Hippocampal formation (tissue), 2 donors: ENCODE data around the gene ZDHHC13.
A peak's percentile ranks its signal among the peaks of the same experiment; 100 is the strongest.

Source experiments
- DNase-seq, 2 donors: peaks; one replicate each; lab custom pipeline; 2025; lab: John Stamatoyannopoulos, UW

ZDHHC13 gene

DNA sequence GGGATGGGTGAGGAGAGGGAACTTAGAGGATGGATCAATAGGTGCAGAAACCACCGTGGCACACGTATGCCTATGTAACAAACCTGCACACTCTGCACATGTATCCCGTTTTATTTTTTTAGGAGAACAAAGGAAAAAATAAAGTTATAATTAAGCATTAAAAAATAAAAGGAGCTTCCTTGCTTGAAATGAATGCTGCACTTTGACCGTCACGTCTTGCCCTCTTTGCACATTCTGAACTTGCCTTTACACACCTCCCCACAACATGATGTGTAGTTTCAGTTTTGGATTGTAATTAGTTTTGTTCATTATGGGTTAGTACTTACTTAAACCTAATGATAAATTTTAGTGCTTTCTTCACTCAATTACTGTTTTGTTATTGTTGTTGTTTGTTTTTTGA, 87.9 kb downstream of the ZDHHC13 start:
- no peak for DNase-seq

DNA sequence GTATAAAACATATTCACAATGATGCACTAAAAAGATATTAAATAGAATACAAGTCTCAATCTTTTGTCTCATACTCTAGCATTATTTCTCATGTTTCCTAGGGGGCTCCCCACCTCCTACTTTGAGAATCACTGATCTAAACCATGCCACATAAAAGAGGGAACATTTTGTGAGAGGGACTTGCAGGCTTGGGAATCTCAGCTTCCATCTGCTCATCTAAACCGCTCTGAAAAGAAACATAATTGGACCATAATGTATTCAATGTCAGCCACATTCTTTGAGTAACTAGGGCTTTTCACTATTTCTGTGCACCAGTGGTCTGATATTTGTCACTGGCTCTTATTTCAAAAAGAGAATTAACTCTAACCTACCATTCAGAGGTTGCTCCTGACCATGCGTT, 91.2 kb downstream of the ZDHHC13 start:
- DNase-seq, result no peak

DNA sequence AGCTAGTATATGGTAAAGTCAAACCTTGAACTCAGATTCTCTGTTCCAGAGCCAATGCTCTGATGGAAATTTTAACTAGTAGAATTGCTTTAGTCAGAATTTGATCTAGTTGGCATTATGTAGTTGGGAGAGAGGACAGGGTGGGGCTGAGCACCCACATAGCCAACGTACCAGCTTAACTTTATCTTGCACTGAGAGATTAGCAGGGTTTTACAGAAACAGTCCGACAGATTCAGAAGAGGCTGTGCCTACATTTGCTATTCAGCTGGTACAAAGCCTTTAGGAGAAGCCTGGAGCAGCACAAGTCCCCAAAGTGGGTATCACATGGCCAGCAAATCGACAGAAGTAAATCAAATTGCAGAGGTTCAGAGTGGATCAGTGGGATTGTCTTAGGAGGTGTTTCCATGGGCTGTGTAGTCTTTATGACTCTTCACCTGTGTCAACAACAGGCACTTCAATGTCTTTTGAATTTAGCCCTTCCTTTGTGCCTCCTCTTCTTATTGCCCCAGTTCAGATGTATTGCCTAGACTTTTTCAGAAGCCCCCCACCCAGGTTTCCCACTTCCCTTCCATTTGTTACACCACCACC, 92.1 kb downstream of the ZDHHC13 start:
- DNase-seq, result no peak

DNA sequence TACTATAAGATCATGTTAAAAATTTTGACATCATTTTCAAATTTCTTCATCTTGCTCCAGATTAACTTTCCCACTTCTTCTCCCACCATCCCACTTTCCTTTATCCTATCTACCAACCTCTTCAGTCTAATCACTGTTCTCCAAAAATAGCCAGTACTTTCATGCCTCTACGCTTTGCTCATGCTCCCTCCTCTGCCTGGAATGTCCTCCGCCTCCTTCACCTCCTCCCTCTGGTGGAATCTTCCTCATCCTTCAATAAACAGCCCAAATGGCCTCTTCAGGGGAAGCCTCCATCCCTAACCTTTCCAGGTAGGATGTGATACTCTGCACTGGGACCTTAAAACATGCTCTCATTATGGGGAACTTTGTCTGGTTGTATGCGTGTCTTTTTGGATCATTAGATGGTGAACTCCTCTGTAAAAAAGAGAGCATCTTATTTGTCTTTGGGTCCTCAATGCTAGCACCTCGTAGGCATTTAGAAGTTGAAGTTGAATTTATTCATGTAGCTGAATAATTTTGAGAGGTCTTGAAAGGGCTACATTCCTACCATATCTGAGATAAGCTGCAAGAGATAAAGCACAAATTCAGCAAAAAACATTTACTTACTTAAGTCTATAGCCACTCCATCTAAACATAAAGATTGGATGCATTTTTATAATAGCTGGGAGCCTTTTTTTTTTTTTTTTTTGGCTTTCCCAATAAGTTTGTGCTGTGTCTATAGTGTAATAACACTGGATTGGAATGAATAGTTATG, 92.8 kb downstream of the ZDHHC13 start:
- DNase-seq, result no peak

DNA sequence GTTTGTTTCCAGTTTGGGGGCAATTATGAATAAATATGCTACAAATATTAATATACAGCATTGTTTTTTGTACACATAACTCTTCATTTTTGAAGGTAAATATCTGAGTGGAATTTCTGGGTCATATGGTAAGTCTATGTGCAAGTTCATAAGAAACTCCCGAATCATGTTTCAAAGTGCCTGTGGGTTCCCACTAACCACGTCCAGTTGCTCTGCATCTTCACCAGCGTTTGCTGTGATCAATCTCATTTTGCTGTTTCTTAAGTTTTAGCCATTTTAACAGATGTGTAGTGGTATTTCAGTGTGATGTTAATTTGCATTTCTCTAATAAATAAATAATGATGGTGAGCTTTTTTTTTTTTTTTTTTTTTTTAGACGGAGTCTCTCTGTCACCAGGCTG, 99.1 kb downstream of the ZDHHC13 start:
- no peak for DNase-seq

DNA sequence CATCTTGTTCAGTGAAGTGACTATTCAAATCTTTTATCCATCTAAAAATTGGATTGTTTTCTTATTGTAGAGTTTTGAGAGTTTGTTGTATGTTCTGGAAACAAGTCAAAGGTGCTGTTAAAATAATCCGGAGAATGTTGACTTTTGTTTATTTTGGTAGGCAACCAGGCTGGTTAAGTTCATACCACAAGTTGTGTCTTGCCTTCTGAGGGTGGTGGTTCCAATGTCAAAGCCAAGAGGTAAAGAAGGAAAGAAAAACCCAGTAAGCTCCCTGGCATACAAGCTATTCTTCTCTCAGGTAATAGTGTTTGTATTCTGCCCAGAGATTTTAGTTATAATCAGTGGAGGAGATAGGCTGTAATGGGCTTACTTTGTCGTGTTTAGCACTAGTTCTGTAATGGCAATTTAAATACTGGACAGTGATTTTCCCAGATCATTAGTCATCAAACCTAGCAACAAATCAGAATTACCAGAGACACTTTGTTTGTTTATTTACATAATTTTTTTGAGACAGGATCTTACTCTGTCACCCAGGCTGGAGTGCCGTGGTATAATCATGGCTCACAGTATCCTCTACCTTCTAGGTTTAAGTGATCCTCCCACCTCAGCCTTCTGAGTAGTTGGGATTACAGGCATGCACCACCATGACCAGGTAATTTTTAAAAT, 99.9 kb downstream of the ZDHHC13 start:
- no peak for DNase-seq

DNA sequence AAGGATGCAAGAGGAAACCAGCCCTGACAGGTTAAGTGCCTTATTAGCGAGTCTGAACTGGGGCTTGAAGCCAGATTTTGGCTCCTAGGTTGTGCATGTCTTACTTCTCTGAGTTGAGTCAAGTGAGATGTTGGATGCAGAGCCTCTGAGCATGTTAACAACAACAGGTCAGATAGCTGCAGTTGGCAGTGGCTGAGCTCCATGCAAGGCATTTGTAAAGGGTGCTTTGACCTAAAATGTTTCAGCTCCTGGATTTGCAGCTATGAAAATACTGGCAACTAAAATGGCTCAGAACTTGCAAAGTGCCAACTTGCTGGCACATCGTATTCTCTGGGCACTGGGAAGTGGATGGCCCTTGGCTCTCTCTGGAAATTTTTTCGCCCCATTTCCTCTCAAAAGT, 101.2 kb downstream of the ZDHHC13 start:
- peak; percentile 6 to 18 for DNase-seq

DNA sequence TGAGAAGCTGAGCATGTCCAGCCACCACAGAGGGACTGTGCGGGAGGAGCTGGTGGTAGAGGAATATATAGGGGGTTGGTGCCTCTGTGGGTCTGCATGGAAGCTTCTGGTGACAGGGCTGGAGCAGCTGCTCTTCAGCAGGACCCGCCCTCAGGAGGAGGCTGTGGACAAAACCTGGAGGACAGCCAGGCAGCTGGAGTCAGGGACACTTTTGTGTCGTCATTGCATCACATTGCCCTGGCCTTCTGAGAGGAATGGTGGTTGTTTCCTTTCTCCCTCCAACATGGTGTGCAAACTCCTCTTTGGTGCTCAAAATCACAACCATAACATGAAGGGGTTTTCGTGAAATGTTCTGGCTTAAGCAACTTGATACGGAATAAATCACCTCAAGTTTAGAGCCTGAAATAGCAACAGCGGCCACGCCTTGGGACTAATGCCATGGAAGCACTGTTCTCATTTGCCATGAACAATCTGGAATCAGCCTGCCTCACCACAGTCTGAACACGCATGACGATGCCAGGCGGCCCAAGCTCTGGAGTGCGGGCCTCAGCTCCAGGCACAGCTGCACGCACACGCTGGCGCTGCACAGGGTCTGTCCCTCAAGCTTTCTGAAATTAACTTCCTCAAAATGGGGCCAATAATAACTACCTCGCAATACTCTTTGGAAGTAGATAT, 102.0 kb downstream of the ZDHHC13 start:
- DNase-seq, result peak; percentile 1 to 18

DNA sequence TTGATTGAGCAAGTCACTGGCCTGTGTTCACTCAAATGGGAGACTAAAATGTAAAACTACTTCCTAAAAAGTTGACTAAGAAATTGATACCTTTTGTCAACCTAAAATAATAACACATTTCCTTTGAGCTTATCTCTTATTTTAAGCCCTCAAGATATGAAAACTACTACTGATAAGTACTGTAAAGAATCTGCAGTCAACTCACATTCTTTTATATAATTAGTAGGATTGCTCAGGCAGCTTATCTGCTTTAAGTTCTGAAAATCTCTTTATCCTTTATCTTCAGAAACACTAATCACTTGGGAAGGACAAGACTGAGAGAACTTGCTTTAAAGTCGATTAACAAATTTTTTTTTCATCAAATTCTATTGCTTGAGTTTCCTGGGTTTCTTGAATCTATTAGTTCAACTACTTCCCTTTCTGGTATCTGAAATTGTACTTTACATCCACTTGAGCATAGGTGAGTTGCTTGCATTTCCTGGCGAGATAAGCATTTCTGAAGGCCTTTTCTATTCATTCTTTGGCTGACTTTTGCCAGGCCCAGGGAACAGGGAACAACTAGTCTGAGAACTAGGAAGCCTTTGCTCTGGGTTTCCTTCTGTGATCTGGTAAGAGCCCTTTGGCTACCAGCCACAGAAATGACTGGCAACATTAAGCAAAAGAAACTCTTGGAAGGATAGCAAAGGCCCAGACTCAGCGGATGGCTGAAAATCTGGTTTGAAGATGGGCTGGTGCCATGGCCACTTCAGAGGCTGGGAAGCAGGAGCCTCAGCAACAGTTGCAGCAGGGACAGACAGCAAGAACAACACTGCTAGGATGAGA, 104.1 kb downstream of the ZDHHC13 start:
- peak in 1 of 2 donors; percentile 6 for DNase-seq

DNA sequence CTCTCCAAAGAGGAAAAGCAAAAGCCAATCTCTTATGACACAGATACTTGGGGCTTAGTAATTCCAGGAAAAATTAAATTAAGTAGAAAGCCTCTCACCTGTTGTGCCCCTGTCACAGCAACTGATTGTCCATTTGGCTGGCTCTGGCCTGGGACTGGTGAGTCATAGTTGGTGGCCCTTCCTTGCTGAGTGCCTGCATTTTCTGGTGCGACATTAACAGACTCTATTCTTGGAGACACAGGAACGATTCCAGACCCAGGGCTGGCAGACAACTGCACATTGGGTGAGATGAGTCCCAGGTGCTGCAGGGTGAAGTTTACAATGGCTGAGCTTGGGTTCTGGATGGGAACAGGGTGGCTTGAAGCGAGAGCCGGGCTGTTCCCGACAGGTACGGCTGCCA, 108.2 kb downstream of the ZDHHC13 start:
- no peak for DNase-seq

DNA sequence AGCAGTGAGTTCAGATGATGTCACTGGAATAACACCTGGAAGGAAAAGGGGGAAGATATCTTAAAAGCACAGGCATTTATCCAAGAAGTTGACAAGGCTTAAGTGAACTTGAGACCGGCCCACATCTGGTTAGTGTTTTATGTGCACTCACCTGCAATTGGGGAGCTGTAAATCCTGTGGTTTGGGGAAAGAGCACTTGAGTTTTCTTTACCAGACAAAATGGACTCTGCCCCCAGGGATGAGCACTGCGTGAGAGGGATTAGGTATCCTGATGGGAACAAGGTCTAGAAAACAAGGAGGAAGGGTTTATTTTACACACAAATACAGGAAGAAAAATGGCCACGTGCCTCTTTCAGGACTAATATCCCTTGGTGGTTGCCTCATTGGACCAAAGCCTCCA, 108.6 kb downstream of the ZDHHC13 start:
- DNase-seq, result no peak
